Forelimb muscle (tissue), 1 donor: ENCODE data around the gene PCED1B. TPM values are rescaled to one million over a fixed set of nuclear protein-coding genes. Genes with fewer than 3 reads are reported as not detected.

Source experiments
- DNase-seq: peaks from one replicate; pipeline ENCODE4 v3.0.0-alpha.2; 2013; ENCODE audit warnings: low read depth
- polyA plus RNA-seq: library from polyadenylated mRNA; unstranded; fragments of 120-200 nt; gene quantifications from one replicate; pipeline ENCODE4 v1.2.1, GENCODE V29; 2013; ENCODE audit not compliant: insufficient read length

Gene PCED1B
- polyA plus RNA-seq, 1 donor = 0.47 TPM

- DNase-seq = no peak
Measured at GRCh38 chr12:47067771-47068431, 11.5 kb upstream of the PCED1B start.

GRCh38 chr12:47068539-47068938 lies 10.9 kb upstream of the PCED1B start:
- no peak for DNase-seq

GRCh38 chr12:47070310-47070709 lies 9.1 kb upstream of the PCED1B start:
- no peak for DNase-seq

GRCh38 chr12:47071241-47071852 lies 8.1 kb upstream of the PCED1B start:
- no peak for DNase-seq

- no peak for DNase-seq
Measured at GRCh38 chr12:47073951-47074350, 5.5 kb upstream of the PCED1B start.

- no peak for DNase-seq
Measured at GRCh38 chr12:47074757-47075156, 4.7 kb upstream of the PCED1B start.

- DNase-seq = no peak
Measured at GRCh38 chr12:47075192-47076084, 4.0 kb upstream of the PCED1B start.

GRCh38 chr12:47077206-47078085 lies 2.0 kb upstream of the PCED1B start:
- DNase-seq = no peak

GRCh38 chr12:47078086-47078395 lies 1.4 kb upstream of the PCED1B start:
- no peak for DNase-seq

- no peak for DNase-seq
Measured at GRCh38 chr12:47078733-47079467, 521 bp upstream of the PCED1B start.

GRCh38 chr12:47079981-47080724 lies 732 bp downstream of the PCED1B start:
- peak; percentile 9 for DNase-seq

- DNase-seq = no peak
Measured at GRCh38 chr12:47080725-47081502, 1.5 kb downstream of the PCED1B start.

GRCh38 chr12:47082283-47082682 lies 2.9 kb downstream of the PCED1B start:
- no peak for DNase-seq

GRCh38 chr12:47082796-47083621 lies 3.6 kb downstream of the PCED1B start:
- peak; percentile 11 for DNase-seq

GRCh38 chr12:47084172-47084571 lies 4.8 kb downstream of the PCED1B start:
- DNase-seq = no peak

- no peak for DNase-seq
Measured at GRCh38 chr12:47085815-47086252, 6.4 kb downstream of the PCED1B start.

- no peak for DNase-seq
Measured at GRCh38 chr12:47087088-47087688, 7.8 kb downstream of the PCED1B start.
